ENCODE measurements around the gene CAP2. TPM values are rescaled to one million over a fixed set of nuclear protein-coding genes. Genes with fewer than 3 reads are reported as not detected.

The CAP2 gene
- total and polyA plus RNA-seq, 9 of the 15 experiments (the other 6 are each of a cell fraction or from before 2014, with no cell fraction given), result not detected

GRCh38 chr6:17419189-17419575, 25.8 kb downstream of the CAP2 start:
- Histone ChIP-seq H3K4me3 (no peak overlapping the region), H2AFZ (ENCODE audit: low read depth, low read length) (no peak overlapping the region), H4K20me1 (replicated peaks; ENCODE audit: control insufficient read depth, insufficient read depth, low read length) (no peaks in the 10 kb centered on the region), H3K4me1 (replicated peaks in 1 of 2; ENCODE audit: control insufficient read depth in 2 of 2, insufficient read depth in 2 of 2, low read length in 2 of 2) (no peaks in the 10 kb centered on the region), H3K9ac (ENCODE audit: insufficient read depth in 1 of 2, low read depth in 2 of 2, low read length in 2 of 2) (no peak overlapping the region), H3K27me3 (ENCODE audit: control insufficient read depth in 2 of 2, insufficient read depth in 2 of 2, low read length in 2 of 2) (peaks cover 0 to 22% of the 10 kb centered on the region in 2 experiments; a peak in 3 of 5 replicates), H3K9me3 (replicated peaks; ENCODE audit: control insufficient read depth, insufficient read depth, low read depth, low read length) (no peaks in the 10 kb centered on the region), H3K27ac (ENCODE audit: extremely low read depth, low read depth, low read length) (no peak overlapping the region), H3K36me3 (ENCODE audit: control insufficient read depth, insufficient read depth, low read length) (no peaks in the 10 kb centered on the region), H3K9me1 (ENCODE audit: control insufficient read depth, insufficient read depth, low read length) (no peaks in the 10 kb centered on the region), H3K79me2 (ENCODE audit: control insufficient read depth, insufficient read depth, low read length) (no peaks in the 10 kb centered on the region), H3K4me2 (ENCODE audit: insufficient read depth, low read length) (no peak overlapping the region)
- intact Hi-C loops (cut with micrococcal nuclease), result no loop called here
- in situ Hi-C loops (cut with MboI), result no loop called here
- BruUV-seq (replicated peaks), result no TSS peak
- DNase-seq (ENCODE audit: extremely low read depth in 1 of 4, low spot score in 3 of 4) (no peak), ATAC-seq (no peak), FAIRE-seq (no peak)
- TF ChIP-seq SPI1 (IDR thresholded peaks at IDR 0.05; ENCODE audit: borderline replicate concordance, low read depth, low read length), result 0 out of 2 replicates have a peak, but pooled peaks have one; percentile 10
- no peak for TF ChIP-seq SMC3 (conservative IDR thresholded peaks at IDR 0.05; ENCODE audit: insufficient read depth, low read depth, low read length)
- ChIA-PET CTCF (ENCODE audit: low intra/inter-chr PET ratio) (no interaction called here), POLR2A (interaction anchor here (0.5 to 1.2 kb wide), 3 partner anchors 8 to 206 kb away, joined by 3 to 4 read pairs (median 3); no protein-coding TSS in a partner anchor)
- WGBS (ENCODE audit: insufficient coverage, low coverage, missing lambda C conversion rate), result 0% methylated on average over 3 of the region's 3 CpGs

DNA sequence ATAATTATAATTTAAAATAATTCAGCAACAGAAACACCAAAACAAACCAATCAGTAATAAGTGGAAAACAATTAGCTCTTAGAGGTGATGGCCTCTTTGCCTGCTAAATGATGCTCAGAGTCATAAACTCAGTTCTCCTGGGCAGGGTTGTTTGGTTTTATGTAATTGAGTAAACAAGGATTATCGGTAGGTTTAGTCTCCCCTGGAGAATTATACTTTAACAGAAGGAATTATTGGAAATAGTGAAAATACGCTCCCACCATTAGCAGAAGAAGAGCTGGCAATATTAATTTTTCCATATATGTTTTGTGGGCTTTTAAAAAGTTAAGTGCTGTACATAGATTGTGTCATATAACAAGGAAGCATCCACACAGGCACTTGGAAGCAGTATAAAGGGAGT, 27.0 kb downstream of the CAP2 start:
- Histone ChIP-seq H3K9me1 (ENCODE audit: control insufficient read depth, insufficient read depth, low read length) (no peaks in the 10 kb centered on the region), H3K79me2 (ENCODE audit: control insufficient read depth, insufficient read depth, low read length) (no peaks in the 10 kb centered on the region), H3K9me3 (replicated peaks; ENCODE audit: control insufficient read depth, insufficient read depth, low read depth, low read length) (no peaks in the 10 kb centered on the region), H3K27ac (ENCODE audit: extremely low read depth, low read depth, low read length) (no peak overlapping the region), H3K36me3 (ENCODE audit: control insufficient read depth, insufficient read depth, low read length) (no peaks in the 10 kb centered on the region), H3K4me3 (no peak overlapping the region), H3K9ac (ENCODE audit: insufficient read depth in 1 of 2, low read depth in 2 of 2, low read length in 2 of 2) (no peak overlapping the region), H3K4me1 (replicated peaks in 1 of 2; ENCODE audit: control insufficient read depth in 2 of 2, insufficient read depth in 2 of 2, low read length in 2 of 2) (no peaks in the 10 kb centered on the region), H4K20me1 (replicated peaks; ENCODE audit: control insufficient read depth, insufficient read depth, low read length) (no peaks in the 10 kb centered on the region), H2AFZ (ENCODE audit: low read depth, low read length) (no peak overlapping the region), H3K4me2 (ENCODE audit: insufficient read depth, low read length) (no peak overlapping the region), H3K27me3 (ENCODE audit: control insufficient read depth in 2 of 2, insufficient read depth in 2 of 2, low read length in 2 of 2) (peaks cover 8 to 25% of the 10 kb centered on the region in 2 experiments; a peak in 3 of 5 replicates)
- no peak for ATAC-seq
- in situ Hi-C loops (cut with MboI), result no loop called here
- 0% methylated on average over 2 of the region's 2 CpGs for WGBS (ENCODE audit: insufficient coverage, low coverage, missing lambda C conversion rate)
- ChIA-PET POLR2A (interaction anchor here (0.6 to 1.4 kb wide), 2 partner anchors 9 to 255 kb away, joined by 4 to 5 read pairs; no protein-coding TSS in a partner anchor), CTCF (ENCODE audit: low intra/inter-chr PET ratio) (no interaction called here)
- FAIRE-seq, result no peak
- BruUV-seq (replicated peaks), result no TSS peak
- intact Hi-C loops (cut with micrococcal nuclease), result no loop called here
- DNase-seq (ENCODE audit: extremely low read depth in 1 of 4, low spot score in 3 of 4), result no peak
- TF ChIP-seq NFE2L1 (tag; IDR thresholded peaks at IDR 0.05; ENCODE audit: borderline replicate concordance, low read depth) (no peak), ZNF274 (IDR thresholded peaks at IDR 0.05; ENCODE audit: borderline replicate concordance, low read depth, low read length) (no peak), NR2C2 (CRISPR knock-in tag; IDR thresholded peaks at IDR 0.05) (no peak), NR2C2 (tag; IDR thresholded peaks at IDR 0.05) (no peak), SRSF3 (IDR thresholded peaks at IDR 0.05; ENCODE audit: insufficient read depth, low read length) (no peak), FOXA3 (CRISPR knock-in tag; conservative IDR thresholded peaks at IDR 0.05 in 1 of 2, IDR thresholded peaks at IDR 0.05 in 1 of 2) (no peak), FOXO4 (CRISPR knock-in tag; IDR thresholded peaks at IDR 0.05) (no peak), ZNF639 (CRISPR knock-in tag; conservative IDR thresholded peaks at IDR 0.05 in 1 of 2, IDR thresholded peaks at IDR 0.05 in 1 of 2) (no peak)
- TF ChIP-seq, protein P1, sequence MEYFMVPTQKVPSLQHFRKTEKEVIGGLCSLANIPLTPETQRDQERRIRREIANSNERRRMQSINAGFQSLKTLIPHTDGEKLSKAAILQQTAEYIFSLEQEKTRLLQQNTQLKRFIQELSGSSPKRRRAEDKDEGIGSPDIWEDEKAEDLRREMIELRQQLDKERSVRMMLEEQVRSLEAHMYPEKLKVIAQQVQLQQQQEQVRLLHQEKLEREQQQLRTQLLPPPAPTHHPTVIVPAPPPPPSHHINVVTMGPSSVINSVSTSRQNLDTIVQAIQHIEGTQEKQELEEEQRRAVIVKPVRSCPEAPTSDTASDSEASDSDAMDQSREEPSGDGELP (CRISPR knock-in tag; IDR thresholded peaks at IDR 0.05; ENCODE audit: borderline replicate concordance), result no peak
